HCT116 (cell line): ENCODE data around the gene PPP1CC. TPM values are rescaled to one million over a fixed set of nuclear protein-coding genes. Genes with fewer than 3 reads are reported as not detected.

Experiments used
- ATAC-seq: fragments of 200-7000 bp; cut with Tn5 transposase; 2 replicates; pipeline ENCODE4 v1.9.1; 2020; ENCODE audit warnings: mild to moderate bottlenecking, moderate library complexity
- BruUV-seq: library from RNA; stranded (reverse); fragments of 400-500 nt; replicated peaks from 2 replicates; lab custom pipeline; 2021; lab: Mats Ljungman, UMichigan
- CTCF ChIA-PET: fragments of 300-600 bp; sonication (Branson Sonifier 250); formaldehyde crosslinking; loops from one replicate; lab custom pipeline; 2021; ENCODE audit warnings: antibody characterized with exemption; lab: Charles Lee
- POLR2A ChIA-PET: fragments of 300-600, 350-600 bp; sonication (Branson Sonifier 250); formaldehyde crosslinking; loops from one replicate; lab custom pipeline; 2021; ENCODE audit warnings: antibody characterized with exemption; lab: Charles Lee
- RAD21 ChIA-PET, 2 experiments: fragments of 300-600 bp; sonication (Branson Sonifier 250); formaldehyde crosslinking; loops; one replicate each; lab custom pipeline; 2023; ENCODE audit warnings: low total read pairs in 2 of 2; ENCODE audit not compliant: uncharacterized antibody in 2 of 2, unreplicated experiment in 2 of 2, low non-redundant PET in 1 of 2; lab: Charles Lee
- DNase-seq: peaks from one replicate; pipeline ENCODE4 v3.0.0-alpha.2; 2010; ENCODE audit warnings: low read depth, low spot score
- H2AFZ ChIP-seq: fragments of 200-600 bp; shearing (Covaris generic), sonication (generic); 2 replicates; pipeline ENCODE4 v1.6.1; 2017; ENCODE audit warnings: low read depth, mixed run types, mixed read lengths, antibody characterized with exemption, low read length; ENCODE audit not compliant: poor library complexity, severe bottlenecking
- H3K27ac ChIP-seq: 2 replicates; pipeline ENCODE4 v1.5.1; 2012; ENCODE audit warnings: low read depth, low read length
- H3K27me3 ChIP-seq: fragments of 200-600 bp; sonication (generic); 2 replicates; pipeline ENCODE4 v1.6.1; 2016; ENCODE audit warnings: mixed run types, low read length, mixed read lengths; ENCODE audit not compliant: insufficient read depth
- H3K36me3 ChIP-seq, 2 experiments: fragments of 200-500 bp in 1 of 2; fragments of 200-600 bp in 1 of 2; sonication (Bioruptor generic) in 1 of 2; sonication (generic) in 1 of 2; 2 replicates each; pipeline versions ENCODE4 v1.5.1 to v1.6.1; 2014 to 2016; ENCODE audit warnings: low read length in 2 of 2, inconsistent platforms in 1 of 2, mixed read lengths in 1 of 2, mixed run types in 1 of 2; ENCODE audit not compliant: insufficient read depth in 2 of 2, control insufficient read depth in 1 of 2
- H3K4me1 ChIP-seq, 2 experiments: fragments of 200-600 bp in 1 of 2; sonication (generic) in 1 of 2; 2 replicates each; pipeline versions ENCODE4 v1.5.1 to v1.6.1; 2012 to 2017; ENCODE audit warnings: low read length in 2 of 2, inconsistent platforms in 1 of 2, mild to moderate bottlenecking in 1 of 2, mixed read lengths in 1 of 2, mixed run types in 1 of 2, moderate library complexity in 1 of 2; ENCODE audit not compliant: insufficient read depth in 2 of 2, control insufficient read depth in 1 of 2
- H3K4me2 ChIP-seq: fragments of 200-600 bp; sonication (generic); 2 replicates; pipeline ENCODE4 v1.6.1; 2017; ENCODE audit warnings: mixed run types, low read length, mixed read lengths
- H3K4me3 ChIP-seq, 2 experiments: fragments of 200-600 bp in 1 of 2; sonication (generic) in 1 of 2; replicated peaks in 1 of 2; 2 replicates each; pipeline ENCODE4 v1.5.1; 2011 to 2016; ENCODE audit warnings: low read length in 2 of 2, control low read depth in 1 of 2, low read depth in 1 of 2, mild to moderate bottlenecking in 1 of 2, mixed read lengths in 1 of 2, mixed run types in 1 of 2
- H3K79me2 ChIP-seq: fragments of 200-600 bp; sonication (generic); 2 replicates; pipeline ENCODE4 v1.6.1; 2017; ENCODE audit warnings: mild to moderate bottlenecking, mixed run types, low read length, moderate library complexity, mixed read lengths; ENCODE audit not compliant: insufficient read depth
- H3K9ac ChIP-seq: fragments of 200-600 bp; sonication (generic); 2 replicates; pipeline ENCODE4 v1.6.1; 2016; ENCODE audit warnings: low read length, mixed read lengths
- H3K9me2 ChIP-seq: fragments of 200-600 bp; sonication (generic), shearing (Covaris generic); 2 replicates; pipeline ENCODE4 v1.6.1; 2017; ENCODE audit warnings: mixed run types, mild to moderate bottlenecking, moderate library complexity; ENCODE audit not compliant: insufficient read depth
- H3K9me3 ChIP-seq, 2 experiments: fragments of 200-500 bp in 1 of 2; fragments of 200-600 bp in 1 of 2; sonication (Bioruptor generic) in 1 of 2; sonication (generic) in 1 of 2; 2 replicates each; pipeline ENCODE4 v1.6.1; 2014 to 2017; ENCODE audit warnings: low read length in 2 of 2, mixed read lengths in 2 of 2, inconsistent platforms in 1 of 2, low read depth in 1 of 2, mild to moderate bottlenecking in 1 of 2, mixed run types in 1 of 2, moderate library complexity in 1 of 2; ENCODE audit not compliant: control insufficient read depth in 1 of 2, insufficient read depth in 1 of 2
- H4K20me1 ChIP-seq: fragments of 200-600 bp; sonication (generic), shearing (Covaris generic); 2 replicates; pipeline ENCODE4 v1.6.1; 2017; ENCODE audit warnings: mixed run types, mild to moderate bottlenecking, moderate library complexity; ENCODE audit not compliant: insufficient read depth
- CEBPB ChIP-seq: IDR thresholded peaks from 2 replicates; pipeline ENCODE4 v1.6.1; 2012; ENCODE audit warnings: low read depth
- ELF1 ChIP-seq: IDR thresholded peaks from 2 replicates; pipeline ENCODE4 v1.6.1; 2012; ENCODE audit warnings: low read depth, borderline replicate concordance
- EZH2 ChIP-seq: fragments of 200-600 bp; sonication (generic); IDR thresholded peaks from 2 replicates; pipeline ENCODE4 v1.6.1; 2017; ENCODE audit warnings: antibody characterized with exemption, mixed run types
- JUND ChIP-seq: IDR thresholded peaks from 2 replicates; pipeline ENCODE4 v1.6.1; 2012
- REST ChIP-seq: IDR thresholded peaks from 2 replicates; pipeline ENCODE4 v1.6.1; 2012; ENCODE audit warnings: low read depth
- SIN3A ChIP-seq: IDR thresholded peaks from 2 replicates; pipeline ENCODE4 v1.6.1; 2012; ENCODE audit warnings: low read depth
- SP1 ChIP-seq: IDR thresholded peaks from 2 replicates; pipeline ENCODE4 v1.6.1; 2012; ENCODE audit warnings: low read depth
- TCF7L2 ChIP-seq: IDR thresholded peaks from 2 replicates; pipeline ENCODE4 v1.7.0; 2011; ENCODE audit warnings: borderline replicate concordance, inconsistent platforms; ENCODE audit not compliant: insufficient read depth, insufficient read length; ENCODE audit errors: extremely low read depth
- ZFX ChIP-seq: fragments of 450-650 bp; IDR thresholded peaks from 2 replicates; pipeline ENCODE4 v1.6.1; 2017
- intact Hi-C: fragments of 100-400 bp; cut with micrococcal nuclease; formaldehyde crosslinking; loops from 2 replicates; pipeline ENCODE4 v1.10.0; 2022
- total RNA-seq: library from RNA; stranded (reverse); gene quantifications from one replicate; pipeline ENCODE4 v1.2.1, GENCODE V29; 2021; ENCODE audit not compliant: unreplicated experiment

Gene PPP1CC
- total RNA-seq, 1 experiment from 2014 or later = 248 TPM

- Histone ChIP-seq H3K27me3 (no peaks in the 10 kb centered on the region), H3K4me1 (peaks cover 7 to 18% of the 10 kb centered on the region in 2 experiments), H3K36me3 (no peaks in the 10 kb centered on the region), H3K4me2 (no peak overlapping the region), H2AFZ (no peak overlapping the region), H4K20me1 (no peaks in the 10 kb centered on the region), H3K27ac (no peak overlapping the region), H3K9ac (no peak overlapping the region), H3K4me3 (no peak overlapping the region), H3K79me2 (no peaks in the 10 kb centered on the region), H3K9me3 (no peaks in the 10 kb centered on the region), H3K9me2 (no peaks in the 10 kb centered on the region)
- ATAC-seq (no peak), DNase-seq (no peak)
- ChIA-PET RAD21 (no interaction called here), POLR2A (no interaction called here), CTCF (no interaction called here)
- TF ChIP-seq ELF1 = no peak
- no peak for TF ChIP-seq REST
- no peak for TF ChIP-seq TCF7L2
- no peak for TF ChIP-seq SIN3A
- no peak for TF ChIP-seq EZH2
- no peak for TF ChIP-seq CEBPB
- no peak for TF ChIP-seq ZFX
- no peak for TF ChIP-seq SP1
- TF ChIP-seq JUND = no peak
- intact Hi-C loops = no loop called here
- BruUV-seq = no TSS peak
These were observed 33.8 kb downstream of the PPP1CC start for GRCh38 chr12:110708917-110709316.
